HG03060 (cell line): ENCODE results near the gene ABCA8.

ENCODE experiments used
- ATAC-seq: cut with Tn5 transposase; IDR thresholded peaks from one replicate; pipeline ENCODE4 v1.9.1; 2021; ENCODE audit warnings: low read depth, moderate number of reproducible peaks; ENCODE audit not compliant: unreplicated experiment

ABCA8 gene

DNA sequence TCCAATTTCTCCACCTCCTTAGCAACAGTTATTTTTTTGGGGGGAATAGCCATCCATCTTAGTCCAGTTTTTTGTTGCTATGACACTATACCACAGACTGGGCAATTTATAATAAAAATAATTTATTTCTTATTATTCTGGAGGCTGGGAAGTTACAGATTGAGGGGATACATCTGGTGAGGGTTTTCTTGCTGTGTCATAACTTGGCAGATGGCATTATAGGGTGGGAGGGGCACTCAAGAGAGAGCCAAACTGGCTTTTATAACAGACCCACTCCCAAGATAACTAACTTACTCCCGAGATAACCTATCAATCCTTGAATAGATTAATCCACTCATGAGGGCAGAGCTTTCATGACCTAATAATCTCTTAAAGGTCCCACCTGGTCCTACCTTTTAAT, 84.2 kb downstream of the ABCA8 start:
- ATAC-seq = no peak

DNA sequence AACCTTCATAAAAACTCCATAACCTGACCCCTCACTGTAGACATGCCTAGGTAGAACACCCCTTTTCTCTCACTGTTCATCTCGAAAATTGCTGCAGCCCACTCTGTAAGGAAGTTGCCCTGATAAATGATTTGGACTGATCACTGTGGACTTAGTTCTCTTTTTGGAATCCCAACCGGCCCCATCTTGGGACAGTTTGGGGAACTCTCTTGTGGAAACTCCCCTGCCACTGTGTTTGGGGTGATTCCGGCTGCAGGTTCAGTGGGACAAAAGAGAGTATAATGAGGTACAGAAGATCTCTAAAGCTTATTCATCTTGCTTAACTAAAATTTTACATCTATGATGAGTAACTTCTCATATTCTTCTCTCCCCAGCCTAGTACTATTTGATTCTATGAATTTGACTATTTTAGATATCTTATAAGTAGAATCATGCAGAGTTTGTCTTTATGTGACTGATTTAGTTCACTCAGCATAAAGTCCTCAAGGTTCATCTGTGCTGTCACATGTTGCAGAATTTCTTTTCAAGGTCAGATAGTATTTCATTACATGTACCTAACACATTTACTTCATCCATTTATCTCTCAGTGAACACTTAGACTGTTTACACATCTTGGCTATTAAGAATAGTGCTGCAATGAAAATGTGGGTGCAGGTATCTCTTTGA, 84.9 kb downstream of the ABCA8 start:
- no peak for ATAC-seq

DNA sequence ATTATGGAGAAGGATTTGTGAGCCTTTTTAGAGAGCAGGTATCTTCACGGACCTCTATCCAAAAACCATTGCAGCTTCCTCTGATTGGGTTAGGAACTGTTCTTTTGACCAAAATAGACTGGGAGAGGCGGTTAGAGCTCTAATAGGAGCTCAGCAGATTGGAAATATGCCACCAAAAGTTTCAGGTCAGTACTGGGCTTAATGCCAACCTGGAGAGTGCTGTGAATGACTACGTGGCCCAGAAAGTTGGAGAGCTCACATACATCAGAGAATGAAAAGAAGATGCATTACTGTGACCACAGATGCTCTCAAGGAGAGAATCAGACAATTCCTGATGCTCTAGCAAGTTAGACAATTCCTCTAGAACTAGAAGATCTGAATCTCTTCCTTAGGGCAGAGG, 86.5 kb downstream of the ABCA8 start:
- no peak for ATAC-seq

DNA sequence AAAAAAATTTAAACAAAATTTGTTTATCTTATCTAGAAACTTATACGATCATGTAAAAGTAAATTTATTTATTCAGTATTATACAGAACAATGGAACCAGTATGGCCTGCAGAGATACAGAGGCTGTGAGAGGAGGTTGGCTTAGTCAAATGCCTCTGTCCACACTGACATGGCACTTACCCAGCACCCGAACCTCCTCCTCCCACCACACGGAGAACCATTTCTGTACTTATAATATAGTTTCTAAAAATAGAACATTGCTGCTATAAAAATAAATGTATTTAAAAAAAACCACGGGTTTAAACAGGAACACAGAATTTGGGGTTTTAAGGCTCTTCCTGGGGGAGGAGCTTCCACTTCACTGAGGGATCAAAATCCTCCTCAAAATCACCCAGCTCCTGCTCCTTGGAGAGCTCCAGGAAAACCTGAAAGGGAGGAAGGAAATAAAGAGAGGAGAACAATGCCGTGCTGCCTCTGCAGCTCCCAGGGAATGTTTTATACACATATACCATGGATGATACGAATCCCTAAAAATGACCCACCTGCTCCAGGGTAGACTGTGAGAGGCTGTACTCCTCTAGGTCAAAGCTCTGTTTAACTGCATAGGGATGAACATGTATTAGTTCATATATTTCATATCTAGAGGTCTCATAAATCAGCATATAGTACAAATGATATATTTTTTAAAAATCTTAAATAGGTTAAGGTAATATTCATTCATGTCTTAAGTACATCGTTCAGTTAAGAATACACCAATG, 87.3 kb downstream of the ABCA8 start:
- ATAC-seq = no peak

DNA sequence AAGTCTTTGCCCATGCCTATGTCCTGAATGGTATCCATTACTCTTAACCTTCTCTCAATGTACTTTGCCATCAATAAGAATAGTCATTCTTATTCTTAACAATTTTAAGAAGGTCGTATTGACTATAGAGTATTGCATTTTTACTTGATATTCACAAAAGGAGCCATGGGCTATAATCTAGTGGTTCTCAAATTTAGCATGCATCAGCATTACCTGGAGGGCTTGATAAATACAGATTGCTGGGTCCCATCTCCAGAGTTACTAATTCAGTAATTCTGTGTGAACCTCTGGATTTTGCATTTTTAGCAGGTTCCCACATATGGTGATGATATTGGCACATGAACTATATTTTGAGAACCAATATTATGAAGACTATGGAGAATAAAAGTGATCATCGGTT, 89.6 kb downstream of the ABCA8 start:
- ATAC-seq = no peak

DNA sequence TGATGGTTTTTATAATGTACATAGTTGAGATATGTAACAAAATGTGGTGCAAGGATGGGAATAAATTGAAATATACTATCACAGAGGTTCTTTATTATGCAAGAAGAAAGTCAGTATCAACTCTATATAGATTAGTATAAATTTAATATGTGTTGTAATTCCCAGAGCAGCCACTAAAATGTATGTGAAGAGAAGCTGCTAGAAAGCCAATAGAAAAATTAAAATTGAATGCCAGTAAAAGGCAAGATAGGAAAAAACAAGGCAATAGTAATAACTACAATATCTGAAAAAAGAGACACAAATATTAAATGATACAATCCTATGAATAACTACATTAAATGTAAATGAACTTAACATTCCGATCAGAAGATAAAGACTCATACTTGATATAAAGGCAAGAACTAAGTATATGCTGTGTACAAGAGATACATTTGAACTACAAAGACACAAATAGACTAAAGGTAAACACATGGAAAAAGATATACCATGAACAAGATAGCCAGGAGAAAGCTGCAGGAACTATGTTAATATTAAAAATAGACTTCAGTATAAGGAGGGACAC, 92.0 kb downstream of the ABCA8 start:
- no peak for ATAC-seq

DNA sequence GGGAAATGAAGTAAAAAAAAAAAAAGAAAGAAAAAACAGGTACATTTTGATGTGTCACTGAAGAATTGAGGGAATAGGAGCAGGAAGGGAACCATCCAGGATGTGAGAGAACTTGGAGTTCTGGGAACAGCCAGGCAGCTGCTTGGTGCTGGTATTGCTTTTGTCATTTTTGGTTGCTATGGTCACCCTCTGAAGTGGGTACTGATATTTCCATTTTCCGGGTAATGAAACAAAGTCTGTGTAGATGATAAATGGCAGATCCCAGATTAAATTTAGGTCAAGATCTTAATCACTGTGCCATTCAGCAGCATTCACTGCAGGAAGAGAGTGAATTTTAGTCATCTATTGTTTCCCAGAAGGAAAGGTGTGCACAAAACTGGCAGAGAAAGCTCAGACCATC, 93.6 kb downstream of the ABCA8 start:
- no peak for ATAC-seq

DNA sequence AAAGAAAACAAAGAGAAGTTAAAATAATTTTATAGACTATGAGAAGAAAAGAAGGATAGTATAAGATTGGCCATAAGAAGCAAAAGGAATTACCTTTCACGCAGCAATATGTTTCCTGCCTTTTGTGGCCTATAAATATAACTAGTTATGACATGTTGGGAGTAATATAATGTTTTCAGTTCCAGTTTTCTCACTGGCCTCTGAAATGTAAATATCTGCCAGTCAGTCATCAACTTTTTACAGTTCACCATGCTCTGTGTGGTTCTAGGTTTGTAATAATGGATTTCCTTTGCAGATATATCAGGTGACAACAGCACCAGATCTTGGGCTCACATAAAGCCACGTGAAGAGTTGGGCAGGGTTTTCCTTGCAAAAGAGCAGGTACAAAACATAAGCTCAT, 94.3 kb downstream of the ABCA8 start:
- no peak for ATAC-seq

DNA sequence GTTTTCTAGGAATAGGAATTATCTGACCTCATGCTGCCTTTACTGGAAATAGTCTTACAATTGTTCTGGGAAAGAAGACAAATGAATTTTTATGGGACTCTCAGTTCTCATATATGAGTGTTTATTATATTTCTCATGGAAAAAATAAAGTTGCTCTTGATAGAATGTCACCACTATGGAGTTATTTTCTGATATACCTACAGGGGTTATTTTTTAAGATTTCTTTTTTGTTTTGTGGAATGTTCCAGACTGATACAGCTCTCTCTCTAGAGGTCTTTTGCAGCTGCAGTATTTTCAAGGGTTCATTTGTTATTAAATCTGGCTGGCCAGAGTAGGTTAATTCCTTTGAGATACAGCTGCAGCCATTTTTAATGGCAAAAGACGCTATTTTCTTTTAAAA, 100.7 kb downstream of the ABCA8 start:
- no peak for ATAC-seq

DNA sequence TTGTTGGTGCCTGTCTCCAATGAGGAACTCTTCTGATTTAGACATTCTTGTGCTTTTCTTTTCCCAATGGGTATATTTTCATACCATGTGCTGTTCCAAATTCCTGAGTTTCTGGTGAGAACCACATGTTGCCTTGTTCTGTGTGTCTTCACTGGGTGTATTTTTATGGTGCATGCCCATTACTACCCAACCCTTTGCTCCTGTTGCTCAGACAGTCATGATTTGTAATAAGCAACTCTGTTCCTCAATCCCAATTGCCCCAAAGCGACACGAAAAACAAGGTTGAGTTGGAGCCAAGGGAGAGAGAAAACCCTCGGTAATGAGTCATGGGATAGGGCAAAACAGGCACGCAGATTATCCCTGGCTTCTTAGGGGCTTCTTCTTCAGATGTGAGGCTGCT, 101.8 kb downstream of the ABCA8 start:
- ATAC-seq = no peak

DNA sequence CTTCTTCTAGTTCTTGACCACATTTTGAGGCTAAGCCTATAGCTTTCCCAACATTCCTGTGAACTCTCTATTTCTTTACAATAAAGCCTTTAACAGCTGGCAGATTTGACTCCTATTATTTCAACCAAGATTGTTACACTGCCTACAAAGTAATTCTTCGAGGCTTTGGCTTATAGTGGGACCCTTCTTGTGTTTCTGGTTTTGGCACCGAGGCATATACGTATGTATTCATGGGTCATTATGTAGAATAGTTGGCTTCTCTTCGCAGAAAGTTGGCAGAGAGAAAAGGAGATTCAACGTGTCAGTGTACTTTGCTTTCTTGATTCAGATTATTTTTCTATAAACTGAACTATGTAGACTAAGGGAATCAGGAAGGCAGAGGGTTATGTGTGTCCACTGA, 102.2 kb downstream of the ABCA8 start:
- no peak for ATAC-seq

DNA sequence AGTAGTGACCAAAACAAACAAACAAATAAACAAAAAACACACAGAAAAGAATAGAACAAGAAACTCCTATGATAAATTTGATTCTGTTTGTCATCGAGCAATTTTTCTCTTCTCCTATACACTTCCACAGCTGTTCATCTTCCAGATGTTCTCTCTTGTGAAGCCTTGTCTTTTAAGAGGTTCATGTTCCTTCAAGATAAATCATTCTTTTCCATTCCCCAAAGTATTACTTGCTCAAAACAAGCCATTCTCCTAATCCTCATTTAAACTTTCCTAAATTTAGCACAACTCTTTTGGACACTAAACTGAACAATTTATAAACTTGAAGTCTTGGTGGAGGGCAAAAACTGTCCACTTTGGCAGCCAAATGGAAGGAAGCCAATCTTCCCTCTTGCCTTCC, 103.3 kb downstream of the ABCA8 start:
- ATAC-seq = no peak

DNA sequence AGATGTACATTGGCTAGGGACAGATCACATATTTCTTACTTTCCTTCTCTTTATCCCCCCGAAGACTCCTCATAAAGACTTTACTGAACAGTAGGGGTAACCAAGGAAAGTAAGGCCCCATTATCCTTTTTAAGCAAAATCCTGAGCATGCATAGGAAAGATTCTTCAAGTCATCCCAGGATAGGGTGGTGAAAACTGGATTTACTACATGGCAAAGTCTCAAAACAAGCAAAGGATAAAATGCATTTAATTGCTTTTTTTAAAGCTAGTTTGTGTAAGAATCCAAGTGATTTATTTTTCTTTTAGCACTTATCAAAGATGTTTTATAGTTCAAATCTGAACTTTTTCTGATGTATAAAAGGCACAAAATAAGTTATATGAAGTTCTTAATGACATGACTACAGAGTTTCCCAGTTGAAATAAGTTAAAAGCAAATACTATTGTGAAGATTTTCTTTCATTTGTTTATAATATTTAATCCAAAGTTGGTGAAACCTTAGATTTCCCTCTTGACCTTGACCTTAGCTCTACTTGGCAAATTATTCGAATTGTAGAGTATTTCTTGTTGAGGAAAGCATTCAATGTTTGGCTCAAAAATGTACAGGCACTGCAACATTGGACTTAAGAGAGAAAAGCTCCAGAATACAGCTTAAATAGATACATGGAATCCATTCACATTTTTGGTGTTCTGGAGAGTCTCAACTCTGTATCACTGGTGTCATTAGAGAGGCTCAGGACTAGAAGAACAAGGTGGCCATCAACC, 104.3 kb downstream of the ABCA8 start:
- ATAC-seq = no peak

DNA sequence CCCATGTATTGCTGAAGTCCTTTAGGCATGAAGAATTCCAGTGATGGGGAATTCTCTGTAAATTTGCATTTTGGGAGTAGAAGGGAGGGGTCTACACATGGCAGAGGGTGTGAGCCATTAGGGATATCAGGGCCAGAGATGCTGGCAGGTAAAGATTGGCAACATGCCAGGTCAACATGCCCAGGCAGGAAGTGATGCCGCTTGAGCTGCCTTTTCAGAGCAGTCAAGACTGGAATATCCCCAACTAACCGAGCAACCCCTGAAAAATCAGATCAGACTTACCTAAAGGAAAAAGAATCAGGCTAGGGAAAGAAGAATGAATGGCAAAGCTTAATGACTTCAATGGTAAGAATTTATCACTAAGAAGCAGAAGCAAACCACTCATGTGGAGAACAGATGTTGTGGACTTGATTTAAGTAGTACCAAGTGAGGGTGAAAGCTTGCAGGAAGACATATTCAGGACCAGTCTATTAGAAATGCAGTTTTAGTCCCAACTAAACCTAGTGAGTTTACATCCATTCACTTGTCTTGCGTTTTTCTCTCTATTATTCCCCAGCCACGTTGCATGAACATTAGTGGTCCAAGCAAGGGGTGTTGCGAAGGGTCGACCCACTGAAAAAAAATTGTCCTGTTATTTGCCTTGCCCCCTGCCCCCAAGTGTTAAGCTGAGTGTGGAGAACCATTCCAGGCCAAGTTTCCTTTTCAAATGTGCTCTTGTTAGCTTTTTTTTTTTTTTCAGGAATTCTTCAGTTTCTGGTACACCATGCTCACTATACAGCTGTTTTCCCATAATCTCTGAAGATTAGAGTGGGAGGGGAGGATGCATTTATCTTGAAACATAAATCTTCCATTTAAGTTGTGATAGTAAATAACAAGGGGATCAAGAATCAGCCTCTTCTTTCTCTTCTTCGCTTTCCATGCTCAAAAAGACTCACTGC, 105.2 kb downstream of the ABCA8 start:
- ATAC-seq = no peak

DNA sequence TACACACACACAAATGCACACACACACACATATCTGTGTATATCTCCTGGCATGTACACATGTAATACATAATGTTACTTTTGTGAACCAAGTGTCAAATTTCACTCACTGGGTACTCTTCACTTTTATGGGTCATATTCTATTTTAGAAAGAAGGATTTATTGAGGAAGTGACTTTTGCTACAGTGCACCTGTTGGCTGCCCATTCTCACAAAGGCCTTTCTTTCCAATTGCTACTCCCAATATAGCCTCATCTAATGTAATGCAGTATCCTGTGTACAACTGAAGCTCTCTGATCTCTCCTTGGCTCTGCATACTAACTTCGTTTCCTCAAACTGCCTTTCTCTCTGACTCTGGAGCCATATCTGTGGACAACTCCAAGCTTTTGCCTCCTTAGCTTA, 107.5 kb downstream of the ABCA8 start:
- ATAC-seq = no peak

DNA sequence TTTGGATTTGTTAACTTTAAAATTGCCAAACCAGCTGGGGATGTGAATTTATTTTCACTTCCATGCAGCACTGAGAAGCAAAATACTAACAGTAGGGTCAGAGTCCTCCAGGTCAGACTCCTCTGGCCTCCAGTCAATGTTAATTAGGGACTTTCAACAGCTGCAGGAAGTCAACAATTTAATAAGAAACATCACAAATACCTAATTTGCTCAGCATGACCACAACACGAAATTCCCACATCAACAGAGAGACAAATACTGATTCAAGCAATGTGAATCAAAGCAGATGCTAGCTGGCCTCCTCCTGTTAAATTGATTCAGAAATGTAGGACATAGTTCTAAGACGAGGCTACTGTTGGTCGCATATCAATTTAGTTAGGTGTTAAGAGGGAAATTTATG, 111.7 kb downstream of the ABCA8 start:
- ATAC-seq = no peak

DNA sequence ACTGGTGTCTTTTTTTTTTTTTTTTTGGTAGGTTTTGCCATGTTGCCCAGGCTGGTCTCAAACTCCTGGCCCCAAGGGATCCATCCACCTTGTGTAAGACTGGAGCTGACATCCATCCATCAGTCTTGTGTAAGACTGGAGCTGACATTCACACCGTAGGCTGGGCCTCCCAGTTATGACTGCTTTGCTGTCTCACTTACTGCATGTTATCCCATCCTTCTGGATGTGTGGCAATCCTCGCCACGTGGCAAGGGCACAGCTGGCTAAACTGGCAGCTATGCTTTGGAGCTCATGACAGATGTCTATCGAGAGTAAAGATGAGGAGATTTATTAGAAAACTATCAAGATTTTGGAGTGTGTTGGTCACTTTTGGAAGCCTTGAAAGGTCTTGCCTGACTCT, 115.1 kb downstream of the ABCA8 start:
- ATAC-seq = no peak

DNA sequence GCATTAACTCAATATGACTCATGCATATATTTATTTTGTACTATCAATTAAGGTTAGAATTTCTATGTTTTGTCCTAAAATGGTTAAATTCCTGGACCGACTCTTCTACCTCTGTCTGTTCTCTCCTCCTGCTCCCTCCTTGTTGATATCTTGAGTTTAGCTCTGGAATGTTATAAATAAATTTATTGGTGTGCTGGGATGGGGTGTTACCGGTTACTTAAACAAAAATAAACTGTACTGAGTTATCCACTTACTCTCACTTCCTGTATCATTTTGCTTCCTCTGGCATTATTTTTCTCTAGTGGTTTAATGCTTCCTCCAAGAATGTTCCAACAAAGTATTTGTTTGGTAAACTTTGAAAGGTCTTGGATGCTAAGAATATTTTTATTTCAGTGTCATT, 120.1 kb downstream of the ABCA8 start:
- no peak for ATAC-seq

DNA sequence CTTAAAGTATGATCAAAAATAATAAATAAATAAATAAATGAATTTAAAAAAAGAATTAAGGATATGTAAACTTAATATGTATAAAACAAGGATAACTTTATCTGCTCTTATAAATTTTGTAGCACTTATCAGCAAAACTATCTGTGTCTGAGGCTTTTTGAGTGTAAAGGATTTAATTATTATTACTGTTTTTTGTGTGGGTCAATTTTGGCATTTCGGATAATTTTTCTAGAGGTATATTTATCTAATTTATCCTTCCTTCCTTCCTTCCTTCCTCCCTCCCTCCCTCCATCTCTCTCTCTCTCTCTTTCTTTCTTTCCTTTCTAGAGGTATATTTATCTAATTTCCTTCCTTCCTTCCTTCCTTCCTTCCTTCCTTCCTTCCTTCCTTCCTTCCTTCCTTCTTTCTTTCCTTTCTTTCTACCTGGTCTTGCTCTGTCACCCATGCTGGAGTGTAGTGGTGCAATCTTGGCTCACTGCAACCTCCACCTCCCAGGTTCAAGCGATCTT, 120.8 kb downstream of the ABCA8 start:
- no peak for ATAC-seq
